Measurements from ENCODE around the gene LSM4.

DNA sequence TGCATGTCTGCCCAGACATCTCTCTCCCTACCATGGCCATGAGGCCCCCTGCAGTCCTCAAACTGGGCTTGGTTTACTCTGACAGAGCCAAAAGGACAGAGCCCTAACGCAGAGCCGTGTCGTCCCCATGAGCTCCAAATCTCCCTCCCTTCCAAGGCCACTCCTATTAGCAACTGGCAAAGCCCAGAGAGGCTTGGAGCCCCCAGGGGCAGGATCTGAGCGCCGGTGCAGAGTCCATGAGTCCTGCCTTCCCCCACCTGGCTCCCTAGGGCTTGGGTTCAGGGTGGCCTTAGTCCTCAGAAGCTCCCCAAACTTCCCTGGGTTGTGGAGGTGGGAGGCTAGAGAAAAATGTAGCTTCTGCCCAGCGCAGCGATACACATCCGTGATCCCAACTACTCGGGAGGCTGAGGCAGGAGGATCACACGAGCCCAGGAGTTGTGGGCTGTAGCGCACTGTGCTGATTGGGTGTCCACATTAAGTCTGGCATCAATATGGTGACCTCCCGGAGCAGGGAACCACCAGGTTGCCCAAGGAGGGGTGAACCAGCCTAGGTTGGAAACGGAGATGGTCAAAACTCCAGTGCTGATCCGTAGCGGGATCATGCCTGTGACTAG, 10.1 kb upstream of the LSM4 start:
- TF ChIP-seq, protein P1, sequence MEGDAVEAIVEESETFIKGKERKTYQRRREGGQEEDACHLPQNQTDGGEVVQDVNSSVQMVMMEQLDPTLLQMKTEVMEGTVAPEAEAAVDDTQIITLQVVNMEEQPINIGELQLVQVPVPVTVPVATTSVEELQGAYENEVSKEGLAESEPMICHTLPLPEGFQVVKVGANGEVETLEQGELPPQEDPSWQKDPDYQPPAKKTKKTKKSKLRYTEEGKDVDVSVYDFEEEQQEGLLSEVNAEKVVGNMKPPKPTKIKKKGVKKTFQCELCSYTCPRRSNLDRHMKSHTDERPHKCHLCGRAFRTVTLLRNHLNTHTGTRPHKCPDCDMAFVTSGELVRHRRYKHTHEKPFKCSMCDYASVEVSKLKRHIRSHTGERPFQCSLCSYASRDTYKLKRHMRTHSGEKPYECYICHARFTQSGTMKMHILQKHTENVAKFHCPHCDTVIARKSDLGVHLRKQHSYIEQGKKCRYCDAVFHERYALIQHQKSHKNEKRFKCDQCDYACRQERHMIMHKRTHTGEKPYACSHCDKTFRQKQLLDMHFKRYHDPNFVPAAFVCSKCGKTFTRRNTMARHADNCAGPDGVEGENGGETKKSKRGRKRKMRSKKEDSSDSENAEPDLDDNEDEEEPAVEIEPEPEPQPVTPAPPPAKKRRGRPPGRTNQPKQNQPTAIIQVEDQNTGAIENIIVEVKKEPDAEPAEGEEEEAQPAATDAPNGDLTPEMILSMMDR (IDR thresholded peaks at IDR 0.05): no peak
- TF ChIP-seq EZH2phosphoT487 (IDR thresholded peaks at IDR 0.05): no peak

Data from neural progenitor cell (in vitro differentiated cells).